NCI-H2196 treated with DMSO at 0.1 percent for 48 hours (cell line): Measurements from ENCODE around the gene ZMYND19.
"Not testable (repeated sequence)": the region's sequence is repeated elsewhere in the genome, so short reads cannot be mapped to it uniquely, and the experiment has no call there.

Experiments used
- DNase-seq: peaks from one replicate; lab custom pipeline; 2025; ENCODE audit not compliant: unreplicated experiment; lab: John Stamatoyannopoulos, UW

Gene ZMYND19

GRCh38 chr9:137614631-137615386 lies 24.5 kb upstream of the ZMYND19 start:
- DNase-seq, result no peak

GRCh38 chr9:137613738-137614523 lies 23.6 kb upstream of the ZMYND19 start:
- no peak for DNase-seq

GRCh38 chr9:137613259-137613658 lies 22.9 kb upstream of the ZMYND19 start:
- DNase-seq, result no peak

- DNase-seq, result no peak
Observed at GRCh38 chr9:137612741-137613142, 22.4 kb upstream of the ZMYND19 start.

- DNase-seq, result peak; percentile 81
Observed at GRCh38 chr9:137611623-137612609, 21.6 kb upstream of the ZMYND19 start.

- DNase-seq, result no peak
Observed at GRCh38 chr9:137610944-137611343, 20.6 kb upstream of the ZMYND19 start.

- DNase-seq, result no peak
Observed at GRCh38 chr9:137607141-137607857, 17.0 kb upstream of the ZMYND19 start.

GRCh38 chr9:137606734-137607138 lies 16.4 kb upstream of the ZMYND19 start:
- DNase-seq, result no peak

- DNase-seq, result no peak
Observed at GRCh38 chr9:137606005-137606621, 15.8 kb upstream of the ZMYND19 start.

- peak; percentile 62 for DNase-seq
Observed at GRCh38 chr9:137605121-137606004, 15.1 kb upstream of the ZMYND19 start, which contains the start of gene ARRDC1. Gene ARRDC1, plus strand, starts transcription at chr9:137605686. Its CDS starts 32 bp downstream, at chr9:137605718.

- DNase-seq, result no peak
Observed at GRCh38 chr9:137604345-137605086, 14.2 kb upstream of the ZMYND19 start.

- DNase-seq, result no peak
Observed at GRCh38 chr9:137603879-137604278, 13.6 kb upstream of the ZMYND19 start.

- DNase-seq, result no peak
Observed at GRCh38 chr9:137602661-137603060, 12.3 kb upstream of the ZMYND19 start.

GRCh38 chr9:137598943-137599342 lies 8.6 kb upstream of the ZMYND19 start:
- no peak for DNase-seq

- DNase-seq, result not testable (repeated sequence)
Observed at GRCh38 chr9:137596577-137596976, 6.3 kb upstream of the ZMYND19 start.

- no peak for DNase-seq
Observed at GRCh38 chr9:137593176-137593575, 2.9 kb upstream of the ZMYND19 start.

- DNase-seq, result peak; percentile 50
Observed at GRCh38 chr9:137592767-137593166, 2.5 kb upstream of the ZMYND19 start.

GRCh38 chr9:137590123-137590468 lies 216 bp downstream of the ZMYND19 start:
- no peak for DNase-seq
